CD8-positive, alpha-beta memory T cell (primary cell): Measurements from ENCODE around the gene RBM20. TPM values are rescaled to one million over a fixed set of nuclear protein-coding genes. Genes with fewer than 3 reads are reported as not detected.

Source experiments
- CTCF ChIA-PET: fragments of 350-600 bp; sonication (Branson Sonifier 250); formaldehyde crosslinking; loops from one replicate; lab custom pipeline; 2021; ENCODE audit warnings: antibody characterized with exemption; lab: Charles Lee
- POLR2A ChIA-PET: fragments of 350-600 bp; sonication (Branson Sonifier 250); formaldehyde crosslinking; loops from one replicate; lab custom pipeline; 2021; ENCODE audit warnings: antibody characterized with exemption; lab: Charles Lee
- DNase-seq, 5 donors: peaks; one replicate each; pipeline versions ENCODE4 v3.0.0 to v3.0.0-alpha.2; 2020 to 2022; ENCODE audit warnings: mixed read lengths in 1 of 5
- H3K27ac ChIP-seq: one replicate; pipeline ENCODE4 v1.7.0; 2013; ENCODE audit warnings: low read depth, mild to moderate bottlenecking, low read length, moderate library complexity
- H3K27me3 ChIP-seq: 2 replicates; pipeline ENCODE4 v1.7.0; 2013; ENCODE audit warnings: low read length, mild to moderate bottlenecking; ENCODE audit not compliant: insufficient read depth, poor library complexity, severe bottlenecking
- H3K36me3 ChIP-seq: 2 replicates; pipeline ENCODE4 v1.7.0; 2013; ENCODE audit warnings: mild to moderate bottlenecking, low read length, moderate library complexity; ENCODE audit not compliant: insufficient read depth
- H3K4me1 ChIP-seq: 2 replicates; pipeline ENCODE4 v1.7.0; 2013; ENCODE audit warnings: mild to moderate bottlenecking, low read length, moderate library complexity; ENCODE audit not compliant: insufficient read depth
- H3K4me3 ChIP-seq: 2 replicates; pipeline ENCODE4 v1.7.0; 2013; ENCODE audit warnings: mild to moderate bottlenecking, low read length
- H3K9me3 ChIP-seq: 2 replicates; pipeline ENCODE4 v1.7.0; 2013; ENCODE audit warnings: mild to moderate bottlenecking, low read length
- H3K27ac Mint-ChIP-seq, 8 donors: one replicate each; pipeline ENCODE4 v1.8.0; 2020 to 2021; ENCODE audit warnings: mixed read lengths in 8 of 8, mild to moderate bottlenecking in 6 of 8, inconsistent platforms in 3 of 8, moderate library complexity in 3 of 8
- H3K27me3 Mint-ChIP-seq, 2 donors: one replicate each; pipeline ENCODE4 v1.8.0; 2020 to 2021; ENCODE audit warnings: mixed read lengths in 2 of 2, mild to moderate bottlenecking in 1 of 2, moderate library complexity in 1 of 2
- H3K36me3 Mint-ChIP-seq, 3 donors: one replicate each; pipeline ENCODE4 v1.8.0; 2020 to 2021; ENCODE audit warnings: mixed read lengths in 3 of 3, inconsistent platforms in 1 of 3, mild to moderate bottlenecking in 1 of 3
- H3K4me1 Mint-ChIP-seq, 3 donors: one replicate each; pipeline ENCODE4 v1.8.0; 2020 to 2021; ENCODE audit warnings: mixed read lengths in 3 of 3, inconsistent platforms in 1 of 3, mild to moderate bottlenecking in 1 of 3
- H3K4me3 Mint-ChIP-seq, 7 donors: one replicate each; pipeline ENCODE4 v1.8.0; 2020 to 2021; ENCODE audit warnings: mixed read lengths in 7 of 7, mild to moderate bottlenecking in 6 of 7, moderate library complexity in 4 of 7, inconsistent platforms in 2 of 7
- H3K9me3 Mint-ChIP-seq, 5 donors: one replicate each; pipeline ENCODE4 v1.8.0; 2020 to 2022; ENCODE audit warnings: mixed read lengths in 5 of 5, mild to moderate bottlenecking in 3 of 5, moderate library complexity in 2 of 5, inconsistent platforms in 1 of 5
- polyA plus RNA-seq: library from polyadenylated mRNA; unstranded; fragments of 300-500 nt; fragmentation: Illumina TruSeq; gene quantifications from one replicate; pipeline ENCODE4 v1.2.3, GENCODE V29; 2021
- total RNA-seq, 2 experiments: library from RNA; stranded (reverse); gene quantifications; one replicate each; pipeline ENCODE4 v1.2.3, GENCODE V29; 2021

The RBM20 gene
- total and polyA plus RNA-seq, 3 experiments from 2014 or later: 0.07 to 0.09 TPM; not detected in 1

DNA sequence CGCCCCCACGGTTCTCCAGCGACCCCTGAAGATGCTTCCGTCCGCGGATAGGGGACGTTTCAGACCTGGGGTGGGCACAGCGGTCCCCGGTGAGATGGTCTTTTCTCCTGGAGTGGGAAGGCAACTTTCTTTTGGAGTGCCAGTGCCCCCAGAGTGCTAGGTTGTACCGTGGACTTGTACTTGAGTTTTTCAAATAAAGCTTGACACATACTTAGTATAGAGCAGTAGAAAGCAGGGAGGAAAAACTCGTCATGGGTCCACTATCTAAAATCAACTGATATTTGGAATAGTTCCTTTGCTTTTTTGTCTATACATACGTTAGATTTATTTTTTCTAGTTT, 28.4 kb downstream of the RBM20 start:
- H3K4me3 ChIP-seq: peak overlapping the region; percentile 66
- Mint-ChIP-seq H3K27ac (peak overlapping the region in 7 of 8 donors; percentile 51 to 93 (median 88)), H3K4me3 (peak overlapping the region; percentile 89 to 95 (median 92)), H3K27me3 (peaks cover 0 to 16% of the 10 kb centered on the region in 2 donors), H3K4me1 (peaks cover 4 to 8% (median 6%) of the 10 kb centered on the region in 3 donors), H3K9me3 (no peaks in the 10 kb centered on the region), H3K36me3 (peaks cover 0 to 1% (median 0%) of the 10 kb centered on the region in 3 donors)
- no peak for DNase-seq
- no peaks in the 10 kb centered on the region for H3K4me1 ChIP-seq
- ChIA-PET POLR2A (no interaction called here), CTCF (interaction anchor here (0.6 to 3.8 kb wide), 24 partner anchors 8 to 408 kb away, joined by 3 to 26 read pairs (median 4); partner anchors contain the start of gene RBM20)
- no peaks in the 10 kb centered on the region for H3K9me3 ChIP-seq
- H3K27ac ChIP-seq: peak overlapping the region; percentile 51
- H3K27me3 ChIP-seq: no peaks in the 10 kb centered on the region
- no peaks in the 10 kb centered on the region for H3K36me3 ChIP-seq

DNA sequence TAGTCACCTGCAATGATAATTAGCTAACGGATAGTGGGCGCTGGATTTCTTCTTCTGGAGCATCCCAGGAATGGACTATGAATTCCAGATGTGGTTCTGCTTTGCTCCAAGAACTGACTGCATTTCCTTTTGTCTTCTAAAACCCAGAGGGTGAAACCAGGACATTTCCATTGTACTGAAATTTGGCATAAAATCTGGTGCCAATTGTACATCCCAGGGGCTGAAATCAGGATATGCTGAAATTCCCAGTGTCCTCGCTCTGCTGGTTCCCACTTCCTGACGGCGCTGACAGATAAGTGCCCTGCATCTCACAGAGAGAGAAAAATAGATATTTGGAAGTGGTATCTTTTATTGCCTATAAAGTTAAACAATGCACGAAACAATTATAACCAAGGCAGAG, 31.9 kb downstream of the RBM20 start:
- no peak overlapping the region for H3K27ac Mint-ChIP-seq

DNA sequence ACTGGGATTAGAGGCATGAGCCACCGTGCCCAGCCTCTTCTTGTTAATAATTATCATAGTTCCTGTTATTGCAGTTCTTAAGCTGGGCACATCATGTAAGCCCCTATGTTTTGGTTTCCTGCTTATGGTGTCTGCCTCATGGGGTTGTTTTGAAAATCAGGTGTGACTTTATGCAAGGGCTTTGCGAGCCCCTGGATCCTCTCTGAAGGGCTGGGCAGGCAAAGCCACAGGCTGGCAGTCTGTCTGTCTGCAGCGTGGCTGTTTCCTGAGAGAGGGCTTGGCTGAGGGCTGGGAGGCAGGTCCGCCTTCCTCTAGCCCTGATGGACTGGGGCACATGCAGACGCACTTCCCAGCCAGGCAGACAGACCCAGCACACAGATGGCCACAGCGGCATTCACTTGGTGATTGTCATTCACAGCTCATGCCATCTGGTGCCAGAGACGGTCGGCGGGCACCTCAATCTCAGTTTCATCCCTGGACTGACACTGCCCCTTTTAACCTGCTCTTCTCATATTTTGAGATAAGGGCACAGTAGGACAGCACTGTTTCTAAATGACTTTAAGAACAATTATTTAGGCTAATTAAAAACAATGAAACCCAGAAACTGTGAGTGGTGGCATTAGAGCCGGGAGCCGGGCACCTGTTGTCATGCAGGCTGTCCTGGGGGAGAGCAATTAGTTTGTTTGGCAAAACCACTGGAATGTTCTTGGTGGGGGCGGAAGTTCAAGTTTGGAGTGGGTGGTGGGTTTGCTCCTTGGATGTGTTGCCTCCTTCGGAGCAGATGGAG, 35.5 kb downstream of the RBM20 start:
- Mint-ChIP-seq H3K27ac (no peak overlapping the region), H3K27me3 (peaks cover 9 to 27% of the 10 kb centered on the region in 2 donors), H3K9me3 (no peaks in the 10 kb centered on the region), H3K4me3 (no peak overlapping the region), H3K36me3 (peaks cover 0 to 2% (median 0%) of the 10 kb centered on the region in 3 donors), H3K4me1 (peaks cover 0 to 4% (median 0%) of the 10 kb centered on the region in 3 donors)
- Histone ChIP-seq H3K27me3 (no peaks in the 10 kb centered on the region), H3K4me3 (no peak overlapping the region), H3K4me1 (no peaks in the 10 kb centered on the region), H3K27ac (no peak overlapping the region), H3K9me3 (no peaks in the 10 kb centered on the region), H3K36me3 (no peaks in the 10 kb centered on the region)
- ChIA-PET CTCF (interaction anchor here (1.5 kb wide), 1 partner anchor 7 kb away, joined by 10 read pairs; no protein-coding TSS in a partner anchor), POLR2A (no interaction called here)
- DNase-seq: no peak

More for the DNA sequence above, 31.9 kb downstream of the RBM20 start:
- H3K27me3 Mint-ChIP-seq: peaks cover 3 to 6% of the 10 kb centered on the region in 2 donors
- H3K36me3 Mint-ChIP-seq: peaks cover 0 to 1% (median 0%) of the 10 kb centered on the region in 3 donors
- no peak overlapping the region for H3K4me3 ChIP-seq
- CTCF ChIA-PET: no interaction called here
- H3K27ac ChIP-seq: no peak overlapping the region
- POLR2A ChIA-PET: no interaction called here
- H3K4me1 Mint-ChIP-seq: peaks cover 4 to 9% (median 8%) of the 10 kb centered on the region in 3 donors
- no peaks in the 10 kb centered on the region for H3K9me3 Mint-ChIP-seq
- H3K4me3 Mint-ChIP-seq: peak overlapping the region in 1 of 7 donors; percentile 21
- no peaks in the 10 kb centered on the region for H3K9me3 ChIP-seq
- no peaks in the 10 kb centered on the region for H3K36me3 ChIP-seq
- no peak for DNase-seq
- no peaks in the 10 kb centered on the region for H3K4me1 ChIP-seq
- H3K27me3 ChIP-seq: no peaks in the 10 kb centered on the region

DNA sequence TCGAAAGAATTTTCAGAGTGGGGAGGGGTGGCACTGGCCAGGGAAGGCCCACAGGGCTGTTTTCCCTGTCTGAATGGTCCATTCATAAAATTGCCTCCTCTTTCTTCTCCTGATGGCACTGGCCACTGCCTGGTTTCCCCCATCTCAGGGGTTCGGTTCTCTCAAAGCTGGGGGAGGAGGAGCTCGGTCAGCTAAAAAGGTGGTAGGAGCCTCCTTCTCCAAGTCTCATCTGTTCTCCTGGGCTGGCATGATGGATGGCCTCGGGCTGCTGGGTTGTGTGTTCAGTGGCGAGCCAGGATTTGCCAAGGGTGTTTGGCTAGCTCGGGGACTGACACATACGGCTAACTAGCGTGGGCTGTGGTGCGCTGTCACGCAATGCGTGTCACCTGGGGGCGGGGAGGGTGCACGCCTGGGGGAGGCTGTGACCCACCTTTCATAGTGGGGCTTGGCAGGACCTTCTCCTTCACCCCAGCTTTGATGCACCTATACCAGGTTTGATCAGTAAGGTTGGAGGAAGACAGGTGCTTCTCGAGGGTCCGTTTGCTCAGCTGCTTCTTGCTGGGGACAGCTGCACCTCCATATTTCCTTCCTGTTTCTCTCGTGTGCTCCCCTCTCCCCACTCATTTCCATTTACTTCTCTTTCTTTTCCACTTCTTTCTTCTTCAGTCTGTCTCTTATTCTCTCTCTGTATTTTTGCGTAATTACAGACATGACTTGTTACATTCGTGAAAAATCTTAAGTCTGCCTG, 36.3 kb downstream of the RBM20 start:
- Mint-ChIP-seq H3K4me3 (no peak overlapping the region), H3K27ac (no peak overlapping the region), H3K4me1 (peaks cover 0 to 4% (median 0%) of the 10 kb centered on the region in 3 donors), H3K9me3 (no peaks in the 10 kb centered on the region), H3K27me3 (peaks cover 10 to 34% of the 10 kb centered on the region in 2 donors), H3K36me3 (peaks cover 0 to 3% (median 2%) of the 10 kb centered on the region in 3 donors)
- Histone ChIP-seq H3K4me1 (no peaks in the 10 kb centered on the region), H3K27ac (no peak overlapping the region), H3K27me3 (no peaks in the 10 kb centered on the region), H3K4me3 (no peak overlapping the region), H3K36me3 (no peaks in the 10 kb centered on the region), H3K9me3 (no peaks in the 10 kb centered on the region)
- POLR2A ChIA-PET: no interaction called here
- no peak for DNase-seq
- CTCF ChIA-PET: interaction anchor here (0.9 to 1.5 kb wide), 4 partner anchors 8 to 73 kb away, joined by 3 to 10 read pairs (median 4); no protein-coding TSS in a partner anchor

DNA sequence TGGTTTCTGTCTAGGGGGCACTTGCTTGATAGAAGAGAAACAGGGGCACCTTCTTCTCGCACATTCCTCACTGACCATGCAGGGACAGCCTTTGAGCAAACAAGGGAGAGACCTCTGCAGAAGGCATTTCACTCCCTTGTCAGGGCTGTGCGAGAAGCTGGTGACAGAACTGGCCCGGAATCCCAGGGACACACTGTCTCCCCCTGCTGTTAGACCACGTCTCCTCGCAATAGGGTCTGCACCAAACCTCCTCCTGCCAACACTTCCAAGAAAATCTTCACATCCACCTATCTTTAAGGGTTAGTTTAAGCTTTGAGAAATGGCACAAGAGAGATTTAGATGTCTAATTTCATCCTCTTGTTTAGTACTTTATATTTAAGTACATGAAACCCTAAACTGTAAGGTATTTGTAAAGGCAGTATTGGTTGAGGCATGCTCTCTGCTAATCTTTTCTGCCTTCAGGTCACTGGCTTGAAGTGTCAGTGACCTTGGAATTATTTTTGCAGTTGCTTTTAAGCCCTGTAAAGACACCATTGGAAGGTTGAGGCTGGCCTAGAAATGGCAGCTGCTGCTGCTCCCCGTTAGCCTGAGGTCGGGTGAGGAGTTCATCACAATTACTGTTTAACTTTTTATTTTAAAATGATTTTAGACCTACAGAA, 37.0 kb downstream of the RBM20 start:
- H3K27ac Mint-ChIP-seq: no peak overlapping the region
- peak in 3 of 5 donors; percentile 3 to 16 (median 4) for DNase-seq
- no peaks in the 10 kb centered on the region for H3K9me3 ChIP-seq

DNA sequence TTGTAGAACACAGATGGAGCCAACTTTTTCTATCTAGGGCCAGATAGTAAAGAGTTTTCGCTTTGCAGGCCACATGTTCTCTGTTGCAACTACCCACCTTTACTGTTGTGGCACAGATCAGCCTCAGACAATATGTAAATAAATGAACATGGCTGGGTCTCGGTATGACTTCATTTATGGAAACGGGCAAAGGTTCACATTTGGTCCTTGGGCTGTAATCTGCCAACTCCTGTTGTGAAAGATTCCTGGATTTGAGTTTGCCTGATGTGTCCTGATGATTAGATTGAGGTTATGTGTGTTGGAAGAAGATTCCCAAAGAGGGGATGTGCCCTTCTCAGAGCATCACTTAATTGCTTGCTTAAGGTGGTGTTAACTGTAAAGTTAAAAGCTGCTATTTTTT, 38.2 kb downstream of the RBM20 start:
- no peaks in the 10 kb centered on the region for H3K9me3 ChIP-seq
- Mint-ChIP-seq H3K9me3 (no peaks in the 10 kb centered on the region), H3K36me3 (peaks cover 0 to 4% (median 2%) of the 10 kb centered on the region in 3 donors), H3K27me3 (peaks cover 10 to 44% of the 10 kb centered on the region in 2 donors), H3K4me1 (peaks cover 0 to 4% (median 0%) of the 10 kb centered on the region in 3 donors), H3K4me3 (no peak overlapping the region), H3K27ac (no peak overlapping the region)
- POLR2A ChIA-PET: no interaction called here
- CTCF ChIA-PET: interaction anchor here (1.3 to 4.3 kb wide), 2 partner anchors 9 to 24 kb away, joined by 4 to 26 read pairs; no protein-coding TSS in a partner anchor
- no peaks in the 10 kb centered on the region for H3K36me3 ChIP-seq
- no peak for DNase-seq
- H3K27me3 ChIP-seq: no peaks in the 10 kb centered on the region
- H3K4me1 ChIP-seq: no peaks in the 10 kb centered on the region
- H3K27ac ChIP-seq: no peak overlapping the region
- no peak overlapping the region for H3K4me3 ChIP-seq

More for the DNA sequence above, 37.0 kb downstream of the RBM20 start:
- Mint-ChIP-seq H3K9me3 (no peaks in the 10 kb centered on the region), H3K4me1 (peaks cover 0 to 4% (median 0%) of the 10 kb centered on the region in 3 donors), H3K36me3 (peaks cover 0 to 4% (median 2%) of the 10 kb centered on the region in 3 donors), H3K27me3 (peaks cover 10 to 42% of the 10 kb centered on the region in 2 donors), H3K4me3 (no peak overlapping the region)
- H3K4me3 ChIP-seq: no peak overlapping the region
- no peaks in the 10 kb centered on the region for H3K36me3 ChIP-seq
- ChIA-PET CTCF (interaction anchor here (0.8 to 1.5 kb wide), 5 partner anchors 9 to 371 kb away, joined by 3 to 10 read pairs (median 3); no protein-coding TSS in a partner anchor), POLR2A (no interaction called here)
- no peaks in the 10 kb centered on the region for H3K4me1 ChIP-seq
- no peaks in the 10 kb centered on the region for H3K27me3 ChIP-seq
- no peak overlapping the region for H3K27ac ChIP-seq

DNA sequence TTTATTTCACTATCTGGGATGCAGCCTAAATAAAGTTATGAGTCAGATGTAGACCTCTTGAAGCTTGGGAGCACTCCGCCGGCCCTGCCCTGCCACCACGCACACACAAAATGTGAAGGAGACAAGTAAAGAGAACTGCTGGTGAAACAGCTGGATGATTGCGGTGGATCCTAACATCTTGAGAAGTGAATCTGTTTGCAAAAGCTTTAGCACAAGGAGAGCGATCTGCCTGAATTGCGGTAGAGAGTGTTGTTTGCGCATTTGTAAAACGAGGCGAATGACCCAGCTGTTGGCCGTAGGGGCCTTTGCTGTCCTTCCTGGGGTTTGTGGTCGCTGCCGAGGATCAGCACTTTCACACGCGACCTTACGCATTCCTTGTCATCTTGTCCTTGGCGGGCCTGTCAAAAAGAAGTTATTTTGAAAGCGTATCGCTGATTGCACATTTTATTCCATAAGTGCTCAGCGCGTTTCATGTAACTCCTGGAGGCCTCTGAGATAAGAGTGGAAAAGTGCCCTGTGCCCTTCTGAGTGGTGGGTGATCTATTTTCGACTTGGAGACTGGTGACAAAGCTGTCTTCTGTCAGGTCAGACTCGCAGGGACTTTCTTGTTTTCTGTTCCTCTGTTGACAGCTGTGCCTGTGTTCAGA, 40.8 kb downstream of the RBM20 start:
- H3K9me3 Mint-ChIP-seq: no peaks in the 10 kb centered on the region
- DNase-seq: no peak
- no peak overlapping the region for H3K4me3 Mint-ChIP-seq
- H3K4me1 Mint-ChIP-seq: peaks cover 0 to 4% (median 0%) of the 10 kb centered on the region in 3 donors
- H3K36me3 ChIP-seq: no peaks in the 10 kb centered on the region
- ChIA-PET CTCF (interaction anchor here (4.3 kb wide), 1 partner anchor 12 kb away, joined by 26 read pairs; no protein-coding TSS in a partner anchor), POLR2A (no interaction called here)
- no peak overlapping the region for H3K4me3 ChIP-seq
- no peaks in the 10 kb centered on the region for H3K9me3 ChIP-seq
- H3K27ac ChIP-seq: no peak overlapping the region
- peaks cover 8 to 48% of the 10 kb centered on the region in 2 donors for H3K27me3 Mint-ChIP-seq
- no peaks in the 10 kb centered on the region for H3K27me3 ChIP-seq
- H3K27ac Mint-ChIP-seq: no peak overlapping the region
- H3K4me1 ChIP-seq: no peaks in the 10 kb centered on the region
- H3K36me3 Mint-ChIP-seq: peaks cover 0 to 4% (median 3%) of the 10 kb centered on the region in 3 donors
